AG09309 (cell line): ENCODE measurements around the gene SLC1A4.

Experiments used
- DNase-seq: peaks from one replicate; pipeline ENCODE4 v3.0.0-alpha.2; 2010; ENCODE audit warnings: low read depth
- H3K4me3 ChIP-seq: 2 replicates; pipeline ENCODE4 v1.5.1; 2011; ENCODE audit warnings: mild to moderate bottlenecking, low read depth, low read length, moderate library complexity; ENCODE audit not compliant: control insufficient read depth
- CTCF ChIP-seq: IDR thresholded peaks from 2 replicates; pipeline ENCODE4 v1.5.1; 2011; ENCODE audit warnings: mild to moderate bottlenecking, low read depth, low read length, inconsistent platforms; ENCODE audit not compliant: insufficient read depth, control insufficient read depth; ENCODE audit errors: missing control alignments

Gene SLC1A4

GRCh38 chr2:65037178-65037577, 48.0 kb downstream of the SLC1A4 start:
- no peak for TF ChIP-seq CTCF
- DNase-seq, result no peak
- H3K4me3 ChIP-seq, result no peak overlapping the region

- H3K4me3 ChIP-seq, result no peak overlapping the region
- TF ChIP-seq CTCF, result no peak
- no peak for DNase-seq
Measured at GRCh38 chr2:65039640-65040039, 50.4 kb downstream of the SLC1A4 start.

GRCh38 chr2:65040400-65041261, 51.4 kb downstream of the SLC1A4 start:
- DNase-seq, result peak; percentile 61
- no peak overlapping the region; the same call in 1 of the 2 replicates for H3K4me3 ChIP-seq
- peak; percentile 92 for TF ChIP-seq CTCF

- TF ChIP-seq CTCF, result no peak
- no peak for DNase-seq
- H3K4me3 ChIP-seq, result no peak overlapping the region
Measured at GRCh38 chr2:65043001-65043400, 53.8 kb downstream of the SLC1A4 start.

GRCh38 chr2:65044097-65044735, 55.0 kb downstream of the SLC1A4 start:
- DNase-seq, result no peak
- H3K4me3 ChIP-seq, result no peak overlapping the region
- no peak for TF ChIP-seq CTCF

- DNase-seq, result no peak
- TF ChIP-seq CTCF, result no peak
- no peak overlapping the region for H3K4me3 ChIP-seq
Measured at GRCh38 chr2:65045651-65046050, 56.5 kb downstream of the SLC1A4 start.
